HepG2 (cell line): ENCODE results near the gene CTRL. TPM values are rescaled to one million over a fixed set of nuclear protein-coding genes. Genes with fewer than 3 reads are reported as not detected.

Experiments used
- ATF4 ChIP-seq, 2 experiments: fragments of 450-650 bp in 1 of 2; sonication (generic) in 1 of 2; formaldehyde crosslinking; IDR thresholded peaks; 2 replicates each; pipeline versions ENCODE4 v1.5.0 to v1.8.0; 2020 to 2022; ENCODE audit warnings: mild to moderate bottlenecking in 1 of 2, missing genetic modification reagents in 1 of 2
- ATF7-NPFF ChIP-seq: sonication (generic); formaldehyde crosslinking; IDR thresholded peaks from 2 replicates; pipeline ENCODE4 v1.8.1; 2023; ENCODE audit warnings: mild to moderate bottlenecking, low read depth, missing genetic modification reagents, moderate library complexity
- CREB1 ChIP-seq, 2 experiments: fragments of 450-650 bp in 1 of 2; IDR thresholded peaks; 2 replicates each; pipeline ENCODE4 v1.6.1; 2016 to 2017; ENCODE audit warnings: control low read depth in 1 of 2, mild to moderate bottlenecking in 1 of 2, missing compliant biosample characterization in 1 of 2, missing genetic modification characterization in 1 of 2
- FOXP1 ChIP-seq, 2 experiments: fragments of 450-650 bp in 1 of 2; IDR thresholded peaks; 2 replicates each; pipeline ENCODE4 v1.6.1; 2017 to 2018; ENCODE audit warnings: antibody characterized with exemption in 1 of 2
- GATAD2A ChIP-seq: IDR thresholded peaks from 2 replicates; pipeline ENCODE4 v1.6.1; 2016
- KAT8 ChIP-seq: IDR thresholded peaks from 2 replicates; pipeline ENCODE4 v1.6.1; 2016; ENCODE audit warnings: missing genetic modification reagents, missing compliant biosample characterization
- KDM2A ChIP-seq: sonication (generic); formaldehyde crosslinking; IDR thresholded peaks from 2 replicates; pipeline ENCODE4 v1.4.0; 2020; ENCODE audit warnings: low read depth, missing genetic modification reagents, borderline replicate concordance
- KDM4B ChIP-seq: sonication (generic); formaldehyde crosslinking; IDR thresholded peaks from 2 replicates; pipeline ENCODE4 v1.4.0; 2020; ENCODE audit warnings: missing genetic modification reagents
- KMT2B ChIP-seq: IDR thresholded peaks from 2 replicates; pipeline ENCODE4 v1.6.1; 2016; ENCODE audit warnings: missing genetic modification reagents, missing compliant biosample characterization
- MXI1 ChIP-seq: IDR thresholded peaks from 3 replicates; pipeline ENCODE4 v1.6.1; 2012; ENCODE audit warnings: low read depth, low read length, inconsistent platforms, borderline replicate concordance
- NR2F6 ChIP-seq, 2 experiments: IDR thresholded peaks; 2 replicates each; pipeline ENCODE4 v1.6.1; 2016; ENCODE audit warnings: antibody characterized with exemption in 1 of 2, mild to moderate bottlenecking in 1 of 2
- POLR2G ChIP-seq: fragments of 200-400 bp; formaldehyde crosslinking; IDR thresholded peaks from 2 replicates; pipeline ENCODE4 v1.6.1; 2018; ENCODE audit warnings: mild to moderate bottlenecking, low read depth, low read length, moderate library complexity
- RARG ChIP-seq: sonication (generic); formaldehyde crosslinking; IDR thresholded peaks from 2 replicates; pipeline ENCODE4 v1.4.0; 2020; ENCODE audit warnings: low read depth, mild to moderate bottlenecking, missing genetic modification reagents
- SIX1 ChIP-seq: sonication (generic); formaldehyde crosslinking; IDR thresholded peaks from 2 replicates; pipeline ENCODE4 v1.4.0; 2020; ENCODE audit warnings: missing genetic modification reagents, borderline replicate concordance
- TOE1 ChIP-seq: sonication (generic); formaldehyde crosslinking; IDR thresholded peaks from 2 replicates; pipeline ENCODE4 v1.4.0; 2020; ENCODE audit warnings: mild to moderate bottlenecking, missing genetic modification reagents
- ZFX ChIP-seq: sonication (generic); formaldehyde crosslinking; IDR thresholded peaks from 2 replicates; pipeline ENCODE4 v1.4.0; 2020; ENCODE audit warnings: mild to moderate bottlenecking, low read depth, missing genetic modification reagents, moderate library complexity
- ZNF274 ChIP-seq: sonication (generic); formaldehyde crosslinking; IDR thresholded peaks from 2 replicates; pipeline ENCODE4 v1.5.1; 2020; ENCODE audit warnings: mild to moderate bottlenecking, missing genetic modification reagents
- ZNF451 ChIP-seq: sonication (generic); formaldehyde crosslinking; IDR thresholded peaks from 2 replicates; pipeline ENCODE4 v1.5.0; 2020; ENCODE audit warnings: mild to moderate bottlenecking, missing genetic modification reagents
- ZNF589 ChIP-seq: sonication (generic); formaldehyde crosslinking; conservative IDR thresholded peaks from 2 replicates; pipeline ENCODE4 v1.8.0; 2022; ENCODE audit warnings: mild to moderate bottlenecking, moderate library complexity, missing genetic modification reagents
- ZNF766 ChIP-seq: sonication (generic); formaldehyde crosslinking; IDR thresholded peaks from 2 replicates; pipeline ENCODE4 v1.5.0; 2020; ENCODE audit warnings: missing genetic modification reagents, borderline replicate concordance
- ZNF788 ChIP-seq: sonication (generic); formaldehyde crosslinking; IDR thresholded peaks from 2 replicates; pipeline ENCODE4 v1.5.0; 2020; ENCODE audit warnings: mild to moderate bottlenecking, missing genetic modification reagents, borderline replicate concordance
- ZNF83 ChIP-seq: sonication (generic); formaldehyde crosslinking; IDR thresholded peaks from 2 replicates; pipeline ENCODE4 v1.4.0; 2020; ENCODE audit warnings: missing genetic modification reagents, mild to moderate bottlenecking, borderline replicate concordance
- ZSCAN29 ChIP-seq: sonication (generic); formaldehyde crosslinking; conservative IDR thresholded peaks from 2 replicates; pipeline ENCODE4 v1.4.0; 2020; ENCODE audit warnings: mild to moderate bottlenecking, missing genetic modification reagents
- polyA plus RNA-seq, 8 experiments: library from polyadenylated mRNA; depleted of rRNA in 3 of 8; stranded (reverse) in 7 of 8; unstranded in 1 of 8; fragments of >200 nt; fragmentation: Illumina TruSeq in 4 of 8; extraction: Trizol in 4 of 8; gene quantifications; 2 replicates each; pipeline versions ENCODE4 v1.2.1 to v1.2.3, GENCODE V29; 2011 to 2016; ENCODE audit warnings: low read depth in 4 of 8, missing spikeins in 1 of 8, mixed read lengths in 1 of 8; ENCODE audit not compliant: insufficient read depth in 1 of 8
- total RNA-seq, 5 experiments: library from RNA; depleted of rRNA; stranded (reverse); fragments of >200 nt; fragmentation: Illumina TruSeq; extraction: Trizol; gene quantifications; 2 replicates each; pipeline ENCODE4 v1.2.3, GENCODE V29; 2016; ENCODE audit warnings: low read depth in 1 of 5
- TF ChIP-seq, protein P1 (sequence below): sonication (generic); formaldehyde crosslinking; IDR thresholded peaks from 2 replicates; pipeline ENCODE4 v1.5.0; 2020; ENCODE audit warnings: missing genetic modification reagents
- TF ChIP-seq, protein P2 (sequence below): sonication (generic); formaldehyde crosslinking; IDR thresholded peaks from 2 replicates; pipeline ENCODE4 v1.4.0; 2020; ENCODE audit warnings: missing genetic modification reagents

The CTRL gene
- total and polyA plus RNA-seq, 2 of the 13 experiments (the other 11 are each of a cell fraction or from before 2014, with no cell fraction given): 1.9 to 2.7 TPM

DNA sequence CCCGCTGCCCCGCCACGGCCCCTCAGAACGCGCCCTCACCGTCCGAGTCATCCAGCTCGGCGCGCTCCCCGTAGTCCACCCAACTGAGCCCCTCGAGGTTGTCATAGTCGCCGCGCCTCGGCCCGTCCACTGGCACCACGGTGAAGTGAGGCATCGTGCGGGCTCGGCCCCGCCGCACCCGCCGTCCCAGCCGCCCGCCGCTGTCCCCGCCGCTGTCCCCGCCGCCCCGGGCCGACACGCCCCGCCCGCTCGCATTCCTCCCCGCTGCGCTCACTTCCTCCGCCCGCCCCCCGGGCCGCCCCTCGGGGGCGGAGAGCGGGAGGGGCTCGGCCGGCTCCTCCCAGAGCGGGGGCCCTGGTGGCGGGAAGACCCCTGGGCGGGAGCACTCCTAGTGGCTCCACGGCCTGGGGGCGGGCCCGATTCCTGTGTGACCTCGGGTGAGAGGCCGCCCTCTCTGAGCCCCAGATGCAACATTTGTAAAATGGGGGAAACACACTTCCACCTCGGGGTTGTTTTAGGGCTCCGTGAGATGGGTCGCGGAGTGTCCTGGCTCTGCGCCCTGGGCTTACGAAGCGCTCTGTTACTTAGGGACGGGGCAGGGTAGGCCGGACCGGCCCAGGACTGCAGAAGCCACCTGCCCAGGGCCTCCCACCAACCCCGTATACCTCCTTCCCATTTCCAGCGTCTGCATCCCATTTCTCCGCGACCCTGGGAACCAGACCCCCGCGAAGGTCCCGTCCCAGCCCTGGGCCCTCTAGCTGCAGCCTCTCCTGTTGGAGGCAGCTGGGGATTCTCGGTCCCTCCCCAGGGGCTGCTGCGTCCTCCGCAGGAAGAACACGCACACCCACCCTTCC lies 37.0 kb upstream of the CTRL start, which contains the start of gene SLC12A4 (continued):
- TF ChIP-seq ZNF788 (CRISPR knock-in tag) (peak; percentile 67; the same call in 1 of the 2 replicates), FOXP1 (IDR thresholded peaks at IDR 0.05) (no peak), FOXP1 (CRISPR knock-in tag; IDR thresholded peaks at IDR 0.05) (0 out of 2 replicates have a peak, but pooled peaks have one; percentile 12), ZSCAN29 (peak; percentile 8; the same call in 1 of the 2 replicates), MXI1 (peak; percentile 75; the same call in 2 of the 3 replicates), ZNF83 (CRISPR knock-in tag) (0 out of 2 replicates have a peak, but pooled peaks have one; percentile 62), ZNF589 (0 out of 2 replicates have a peak, but pooled peaks have one; percentile 7), KDM2A (CRISPR knock-in tag) (peak; percentile 87), TOE1 (CRISPR knock-in tag) (no peak), SIX1 (CRISPR knock-in tag) (0 out of 2 replicates have a peak, but pooled peaks have one; percentile 3), KAT8 (CRISPR knock-in tag) (peak; percentile 59; the same call in 1 of the 2 replicates), KDM4B (peak; percentile 53; the same call in 1 of the 2 replicates), POLR2G (peak; percentile 70), GATAD2A (peak; percentile 28; the same call in 1 of the 2 replicates), NR2F6 (IDR thresholded peaks at IDR 0.05) (0 out of 2 replicates have a peak, but pooled peaks have one; percentile 7), NR2F6 (CRISPR knock-in tag; IDR thresholded peaks at IDR 0.05) (peak; percentile 16; the same call in 1 of the 2 replicates), ATF7-NPFF (peak; percentile 78), ZFX (CRISPR knock-in tag) (peak; percentile 83), KMT2B (peak; percentile 33; the same call in 1 of the 2 replicates), ZNF451 (CRISPR knock-in tag) (peak; percentile 90), RARG (CRISPR knock-in tag) (0 out of 2 replicates have a peak, but pooled peaks have one; percentile 6), ZNF274 (CRISPR knock-in tag) (peak; percentile 61; the same call in 1 of the 2 replicates), ZNF766 (CRISPR knock-in tag) (peak; percentile 53; the same call in 1 of the 2 replicates), ATF4 (CRISPR knock-in tag; IDR thresholded peaks at IDR 0.05) (no peak), CREB1 (IDR thresholded peaks at IDR 0.05) (no peak), CREB1 (CRISPR knock-in tag; IDR thresholded peaks at IDR 0.05) (no peak)
- TF ChIP-seq, protein P1, sequence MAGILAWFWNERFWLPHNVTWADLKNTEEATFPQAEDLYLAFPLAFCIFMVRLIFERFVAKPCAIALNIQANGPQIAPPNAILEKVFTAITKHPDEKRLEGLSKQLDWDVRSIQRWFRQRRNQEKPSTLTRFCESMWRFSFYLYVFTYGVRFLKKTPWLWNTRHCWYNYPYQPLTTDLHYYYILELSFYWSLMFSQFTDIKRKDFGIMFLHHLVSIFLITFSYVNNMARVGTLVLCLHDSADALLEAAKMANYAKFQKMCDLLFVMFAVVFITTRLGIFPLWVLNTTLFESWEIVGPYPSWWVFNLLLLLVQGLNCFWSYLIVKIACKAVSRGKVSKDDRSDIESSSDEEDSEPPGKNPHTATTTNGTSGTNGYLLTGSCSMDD (CRISPR knock-in tag): peak; percentile 55; the same call in 1 of the 2 replicates
- TF ChIP-seq, protein P2, sequence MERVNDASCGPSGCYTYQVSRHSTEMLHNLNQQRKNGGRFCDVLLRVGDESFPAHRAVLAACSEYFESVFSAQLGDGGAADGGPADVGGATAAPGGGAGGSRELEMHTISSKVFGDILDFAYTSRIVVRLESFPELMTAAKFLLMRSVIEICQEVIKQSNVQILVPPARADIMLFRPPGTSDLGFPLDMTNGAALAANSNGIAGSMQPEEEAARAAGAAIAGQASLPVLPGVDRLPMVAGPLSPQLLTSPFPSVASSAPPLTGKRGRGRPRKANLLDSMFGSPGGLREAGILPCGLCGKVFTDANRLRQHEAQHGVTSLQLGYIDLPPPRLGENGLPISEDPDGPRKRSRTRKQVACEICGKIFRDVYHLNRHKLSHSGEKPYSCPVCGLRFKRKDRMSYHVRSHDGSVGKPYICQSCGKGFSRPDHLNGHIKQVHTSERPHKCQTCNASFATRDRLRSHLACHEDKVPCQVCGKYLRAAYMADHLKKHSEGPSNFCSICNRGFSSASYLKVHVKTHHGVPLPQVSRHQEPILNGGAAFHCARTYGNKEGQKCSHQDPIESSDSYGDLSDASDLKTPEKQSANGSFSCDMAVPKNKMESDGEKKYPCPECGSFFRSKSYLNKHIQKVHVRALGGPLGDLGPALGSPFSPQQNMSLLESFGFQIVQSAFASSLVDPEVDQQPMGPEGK: peak; percentile 98
